Thoracic aorta (tissue), 2 donors: Measurements from ENCODE around the gene HAX1. TPM values are rescaled to one million over a fixed set of nuclear protein-coding genes. Genes with fewer than 3 reads are reported as not detected.

Experiments used
- ATAC-seq: fragments of 150-250 bp; one replicate; pipeline ENCODE4 v1.8.0; 2017; ENCODE audit warnings: low read depth; ENCODE audit not compliant: insufficient number of reproducible peaks, low FRiP score
- DNase-seq: peaks from one replicate; pipeline ENCODE4 v3.0.0-alpha.2; 2020; ENCODE audit warnings: low spot score
- H3K27ac ChIP-seq, 2 donors: fragments of 200-600 bp; sonication (generic); 1 replicate in 1 of 2; 2 replicates in 1 of 2; pipeline ENCODE4 v1.5.1; 2016; ENCODE audit warnings: mild to moderate bottlenecking in 2 of 2, moderate library complexity in 2 of 2
- H3K27me3 ChIP-seq: fragments of 200-600 bp; sonication (generic); replicated peaks from 2 replicates; pipeline ENCODE4 v1.6.0; 2016; ENCODE audit warnings: mild to moderate bottlenecking; ENCODE audit not compliant: insufficient read depth
- H3K36me3 ChIP-seq: fragments of 200-600 bp; sonication (generic); one replicate; pipeline ENCODE4 v1.5.1; 2016
- H3K4me1 ChIP-seq, 2 donors: fragments of 200-600 bp; sonication (generic); 1 replicate in 1 of 2; 2 replicates in 1 of 2; pipeline versions ENCODE4 v1.5.1 to v1.6.0; 2016; ENCODE audit warnings: low read depth in 2 of 2, mild to moderate bottlenecking in 1 of 2; ENCODE audit not compliant: control insufficient read depth in 1 of 2
- H3K4me3 ChIP-seq: fragments of 200-600 bp; sonication (generic); 2 replicates; pipeline ENCODE4 v1.5.1; 2016; ENCODE audit warnings: mild to moderate bottlenecking
- H3K9me3 ChIP-seq: fragments of 200-600 bp; sonication (generic); 2 replicates; pipeline ENCODE4 v1.5.1; 2016
- total RNA-seq, 2 donors: library from RNA; depleted of rRNA; stranded (reverse); fragments of >200 nt; gene quantifications; one replicate each; pipeline versions ENCODE4 v1.1.0 to v1.2.3, GENCODE V29; 2016
- TF ChIP-seq, protein P1 (sequence below): fragments of 200-600 bp; sonication (generic); IDR thresholded peaks from one replicate; pipeline ENCODE4 v1.5.1; 2019; ENCODE audit warnings: antibody characterized with exemption

HAX1 gene
- total RNA-seq, 2 donors from 2014 or later: 82.4 to 91.4 TPM

DNA sequence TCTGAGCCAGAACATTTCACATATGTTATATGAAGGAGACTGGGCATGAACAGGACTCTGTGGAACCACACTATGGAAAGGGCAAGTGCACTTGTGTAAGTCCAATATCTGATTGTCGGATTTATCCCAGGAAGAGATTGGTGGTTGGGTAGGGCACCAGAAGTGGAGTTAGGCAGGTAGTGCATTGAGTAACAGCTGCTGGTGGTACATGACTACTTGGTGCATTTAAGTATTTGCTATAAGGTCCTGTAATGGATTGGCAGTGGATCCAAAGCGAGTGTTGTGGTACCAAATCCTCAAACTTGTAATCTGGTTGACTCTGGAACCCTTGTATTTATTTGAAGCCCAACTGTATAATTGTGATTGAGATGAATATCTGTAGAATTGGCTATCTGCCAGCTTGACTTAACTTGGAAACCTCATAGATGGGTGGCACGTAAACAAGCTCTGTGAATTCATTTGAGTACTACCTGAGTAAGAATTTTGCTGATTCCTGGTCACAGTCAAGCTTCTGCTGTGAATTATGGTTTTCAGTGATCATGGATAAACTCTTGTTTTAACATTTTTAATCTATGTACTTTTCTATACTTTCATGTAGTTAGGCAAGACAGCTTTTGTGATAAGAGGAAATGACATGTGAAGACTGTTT is 30.6 kb upstream of the HAX1 start:
- Histone ChIP-seq H3K27ac (no peak overlapping the region), H3K9me3 (no peaks in the 10 kb centered on the region), H3K36me3 (peaks cover 79% of the 10 kb centered on the region), H3K4me1 (no peaks in the 10 kb centered on the region), H3K27me3 (no peaks in the 10 kb centered on the region), H3K4me3 (no peak overlapping the region)
- DNase-seq: no peak
- TF ChIP-seq, protein P1, sequence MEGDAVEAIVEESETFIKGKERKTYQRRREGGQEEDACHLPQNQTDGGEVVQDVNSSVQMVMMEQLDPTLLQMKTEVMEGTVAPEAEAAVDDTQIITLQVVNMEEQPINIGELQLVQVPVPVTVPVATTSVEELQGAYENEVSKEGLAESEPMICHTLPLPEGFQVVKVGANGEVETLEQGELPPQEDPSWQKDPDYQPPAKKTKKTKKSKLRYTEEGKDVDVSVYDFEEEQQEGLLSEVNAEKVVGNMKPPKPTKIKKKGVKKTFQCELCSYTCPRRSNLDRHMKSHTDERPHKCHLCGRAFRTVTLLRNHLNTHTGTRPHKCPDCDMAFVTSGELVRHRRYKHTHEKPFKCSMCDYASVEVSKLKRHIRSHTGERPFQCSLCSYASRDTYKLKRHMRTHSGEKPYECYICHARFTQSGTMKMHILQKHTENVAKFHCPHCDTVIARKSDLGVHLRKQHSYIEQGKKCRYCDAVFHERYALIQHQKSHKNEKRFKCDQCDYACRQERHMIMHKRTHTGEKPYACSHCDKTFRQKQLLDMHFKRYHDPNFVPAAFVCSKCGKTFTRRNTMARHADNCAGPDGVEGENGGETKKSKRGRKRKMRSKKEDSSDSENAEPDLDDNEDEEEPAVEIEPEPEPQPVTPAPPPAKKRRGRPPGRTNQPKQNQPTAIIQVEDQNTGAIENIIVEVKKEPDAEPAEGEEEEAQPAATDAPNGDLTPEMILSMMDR: no peak
- ATAC-seq: no peak

DNA sequence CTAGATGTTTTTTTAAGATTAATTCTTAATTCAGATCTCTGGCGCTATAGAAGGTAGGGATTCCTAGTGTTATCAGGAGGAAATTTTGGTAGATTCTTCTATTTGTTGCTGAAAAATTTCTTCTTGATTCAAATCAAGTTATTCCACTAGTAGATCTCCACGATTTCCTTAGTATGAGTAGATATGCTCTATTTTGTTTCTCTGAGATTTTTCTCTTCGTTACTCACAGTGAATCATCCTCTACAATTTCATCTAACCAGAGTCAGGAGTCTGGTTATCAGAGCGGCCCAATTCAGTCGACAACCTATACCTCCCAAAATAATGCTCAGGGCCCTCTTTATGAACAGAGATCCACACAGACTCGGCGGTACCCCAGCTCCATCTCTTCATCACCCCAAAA is 18.8 kb upstream of the HAX1 start:
- H3K4me1 ChIP-seq: no peaks in the 10 kb centered on the region
- peaks cover 98% of the 10 kb centered on the region for H3K36me3 ChIP-seq
- H3K4me3 ChIP-seq: no peak overlapping the region
- H3K27me3 ChIP-seq: no peaks in the 10 kb centered on the region
- no peak for DNase-seq
- no peaks in the 10 kb centered on the region for H3K9me3 ChIP-seq
- TF ChIP-seq, protein P1: no peak
- ATAC-seq: no peak
- no peak overlapping the region for H3K27ac ChIP-seq

DNA sequence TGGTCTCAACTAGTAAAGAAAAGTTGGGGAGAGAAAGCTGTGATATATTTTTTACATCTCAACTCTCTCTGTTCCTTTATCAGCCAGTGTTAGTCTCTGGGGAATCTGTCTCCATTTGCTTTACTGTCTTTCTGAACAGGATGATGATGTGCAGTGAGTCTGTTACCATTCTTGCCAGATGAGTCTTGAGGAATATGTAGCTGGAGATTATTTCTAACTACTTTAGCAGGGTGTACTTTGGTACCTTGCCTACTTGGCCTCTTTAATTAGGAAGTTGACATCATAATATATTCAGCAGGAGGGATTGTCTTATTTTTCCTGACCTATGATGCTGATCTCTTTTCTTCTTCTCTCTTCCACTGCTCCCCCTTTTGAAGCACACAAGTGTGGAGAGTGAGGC is 15.7 kb upstream of the HAX1 start:
- Histone ChIP-seq H3K4me3 (no peak overlapping the region), H3K9me3 (no peaks in the 10 kb centered on the region), H3K4me1 (no peaks in the 10 kb centered on the region), H3K36me3 (peaks cover 98% of the 10 kb centered on the region), H3K27me3 (no peaks in the 10 kb centered on the region), H3K27ac (no peak overlapping the region)
- DNase-seq (no peak), ATAC-seq (no peak)
- TF ChIP-seq, protein P1: no peak

DNA sequence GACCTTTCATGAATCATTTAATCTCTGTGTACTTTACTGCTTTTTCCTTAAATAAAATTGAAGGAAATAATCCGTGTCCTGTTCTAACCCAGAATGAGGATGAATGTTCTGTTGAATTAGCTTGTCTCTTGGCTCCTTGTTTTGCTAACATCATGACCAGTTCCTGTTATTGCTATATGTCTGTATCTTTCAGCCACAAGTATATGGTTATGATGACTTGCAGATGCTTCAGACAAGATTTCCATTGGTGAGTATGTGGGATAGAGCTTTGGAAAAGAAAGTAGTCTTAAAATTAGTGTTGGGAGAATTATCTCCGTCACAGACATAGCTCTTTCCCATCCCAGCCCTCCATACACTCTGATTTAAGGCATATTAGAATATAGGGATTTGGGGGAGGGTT is 13.6 kb upstream of the HAX1 start:
- DNase-seq (no peak), ATAC-seq (no peak)
- Histone ChIP-seq H3K4me3 (no peak overlapping the region), H3K27ac (no peak overlapping the region), H3K36me3 (peaks cover 93% of the 10 kb centered on the region), H3K27me3 (no peaks in the 10 kb centered on the region), H3K9me3 (no peaks in the 10 kb centered on the region), H3K4me1 (no peaks in the 10 kb centered on the region)
- TF ChIP-seq, protein P1: no peak

DNA sequence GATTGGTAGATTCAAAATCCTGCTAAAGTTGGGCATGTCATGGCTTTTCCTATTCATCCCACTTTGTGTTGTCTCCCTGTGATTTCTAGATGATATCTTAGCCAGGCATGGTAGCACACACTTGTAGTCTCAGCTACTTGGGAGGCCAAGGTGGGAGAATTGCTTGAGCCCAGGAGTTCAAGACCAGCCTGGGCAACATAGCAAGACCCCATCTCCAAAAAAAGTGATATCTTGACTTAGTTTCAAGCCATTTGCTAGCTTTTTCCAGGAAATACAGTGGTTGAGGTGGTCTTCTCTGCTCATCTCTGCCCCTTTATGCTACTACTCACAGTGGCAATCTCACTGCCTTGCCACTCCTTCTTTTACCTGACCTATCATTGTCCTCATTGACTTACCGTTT is 12.3 kb upstream of the HAX1 start:
- H3K27ac ChIP-seq: no peak overlapping the region
- DNase-seq (no peak), ATAC-seq (no peak)
- peaks cover 83% of the 10 kb centered on the region for H3K36me3 ChIP-seq
- no peaks in the 10 kb centered on the region for H3K4me1 ChIP-seq
- H3K9me3 ChIP-seq: no peaks in the 10 kb centered on the region
- no peak overlapping the region for H3K4me3 ChIP-seq
- no peaks in the 10 kb centered on the region for H3K27me3 ChIP-seq
- TF ChIP-seq, protein P1: no peak
